Gastrocnemius medialis (tissue), 4 donors: Measurements from ENCODE around the gene TPRG1L. TPM values are rescaled to one million over a fixed set of nuclear protein-coding genes. Genes with fewer than 3 reads are reported as not detected.
A peak's percentile ranks its signal among the peaks of the same experiment; 100 is the strongest.

Experiments used
- ATAC-seq, 2 donors: fragments of 150-250 bp; one replicate each; pipeline ENCODE4 v1.9.1; 2016
- DNase-seq, 2 donors: peaks; one replicate each; pipeline ENCODE4 v3.0.0-alpha.2; 2019
- H3K27ac ChIP-seq, 4 donors: fragments of 200-600 bp; sonication (generic); 1 replicate in 1 of 4; 2 replicates in 3 of 4; pipeline ENCODE4 v1.5.1; 2016 to 2018; ENCODE audit warnings: mild to moderate bottlenecking in 2 of 4, moderate library complexity in 1 of 4
- H3K27me3 ChIP-seq, 3 donors: fragments of 200-600 bp; sonication (generic) in 2 of 3; 1 replicate in 1 of 3; 2 replicates in 2 of 3; pipeline versions ENCODE4 v1.5.1 to v1.6.0; 2016 to 2019; ENCODE audit warnings: mild to moderate bottlenecking in 1 of 3, moderate library complexity in 1 of 3
- H3K36me3 ChIP-seq, 2 donors: fragments of 200-600 bp; sonication (generic) in 1 of 2; one replicate each; pipeline ENCODE4 v1.5.1; 2017 to 2018
- H3K4me1 ChIP-seq, 2 donors: fragments of 200-600 bp; sonication (generic) in 1 of 2; one replicate each; pipeline ENCODE4 v1.5.1; 2016 to 2017; ENCODE audit warnings: mild to moderate bottlenecking in 2 of 2
- H3K4me3 ChIP-seq, 4 donors: fragments of 200-600 bp; sonication (generic) in 3 of 4; 1 replicate in 1 of 4; 2 replicates in 3 of 4; pipeline ENCODE4 v1.5.1; 2016 to 2019; ENCODE audit warnings: mild to moderate bottlenecking in 2 of 4
- H3K9me3 ChIP-seq, 3 donors: fragments of 200-600 bp; sonication (generic) in 2 of 3; 1 replicate in 1 of 3; 2 replicates in 2 of 3; pipeline ENCODE4 v1.5.1; 2016 to 2019
- POLR2A ChIP-seq, 2 donors: fragments of 450-650 bp; IDR thresholded peaks; one replicate each; pipeline ENCODE4 v1.6.1; 2017; ENCODE audit warnings: antibody characterized with exemption in 2 of 2, mild to moderate bottlenecking in 2 of 2, moderate library complexity in 2 of 2
- in situ Hi-C, 4 donors: fragments of 200-750 bp; cut with MboI; loops; one replicate each; pipeline versions ENCODE4 v1.15.0 to v1.8.0; 2017; ENCODE audit warnings: low sequenced_read_pairs in 4 of 4
- intact Hi-C: fragments of 100-400 bp; cut with DNase I; formaldehyde crosslinking; loops from one replicate; pipeline ENCODE4 v1.15.1; 2023; ENCODE audit warnings: low total_unique reads
- total RNA-seq, 4 donors: library from RNA; depleted of rRNA; stranded (reverse); fragments of >200 nt; gene quantifications; one replicate each; pipeline versions ENCODE4 v1.1.0 to v1.2.3, GENCODE V29; 2016
- TF ChIP-seq, protein P1 (sequence below), 5 experiments: fragments of 450-650 bp in 3 of 5; fragments of 200-600 bp in 2 of 5; sonication (generic) in 2 of 5; IDR thresholded peaks in 4 of 5; conservative IDR thresholded peaks in 1 of 5; 1 replicate in 4 of 5; 2 replicates in 1 of 5; pipeline ENCODE4 v1.5.1; 2016 to 2019; ENCODE audit warnings: antibody characterized with exemption in 5 of 5, mild to moderate bottlenecking in 3 of 5, moderate library complexity in 3 of 5

The TPRG1L gene
- total RNA-seq, 4 donors from 2014 or later: 25.3 to 38.7 (median 30.0) TPM

DNA sequence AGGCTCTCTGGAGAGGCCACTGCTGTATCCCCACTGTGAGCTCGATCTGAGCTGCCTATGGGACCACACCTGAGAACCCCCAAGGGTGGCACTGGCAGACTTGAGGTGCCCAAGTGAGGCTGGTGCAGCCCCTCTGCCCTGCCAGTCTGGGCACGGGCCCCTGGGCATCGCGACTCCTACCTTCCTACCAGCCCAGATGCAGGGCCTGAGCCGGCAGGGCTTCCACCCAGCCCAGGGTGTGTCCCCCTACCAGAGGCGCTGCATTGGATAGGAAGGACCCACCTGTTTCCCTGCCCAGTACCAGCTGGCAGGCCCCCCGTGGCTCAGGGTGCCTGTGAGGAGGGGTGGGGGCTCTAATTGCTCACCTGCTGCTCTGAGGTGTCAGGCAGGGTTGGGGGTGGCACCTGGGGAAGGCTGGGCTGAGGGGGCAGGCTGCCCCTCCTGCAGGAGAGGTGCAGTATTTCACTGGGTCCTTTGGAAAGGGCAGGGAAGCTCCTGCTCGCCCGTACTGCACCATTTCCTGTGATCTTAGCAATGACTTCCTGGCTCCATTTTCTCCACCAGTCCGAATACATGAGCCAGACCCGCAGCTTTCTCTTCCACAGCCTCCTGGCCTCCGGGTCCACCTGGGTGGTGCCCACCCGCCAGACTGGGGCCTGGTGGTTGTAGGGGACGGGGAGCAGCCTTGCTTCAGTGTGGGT is 39.3 kb downstream of the TPRG1L start:
- no peak overlapping the region for H3K4me3 ChIP-seq
- TF ChIP-seq, protein P1, sequence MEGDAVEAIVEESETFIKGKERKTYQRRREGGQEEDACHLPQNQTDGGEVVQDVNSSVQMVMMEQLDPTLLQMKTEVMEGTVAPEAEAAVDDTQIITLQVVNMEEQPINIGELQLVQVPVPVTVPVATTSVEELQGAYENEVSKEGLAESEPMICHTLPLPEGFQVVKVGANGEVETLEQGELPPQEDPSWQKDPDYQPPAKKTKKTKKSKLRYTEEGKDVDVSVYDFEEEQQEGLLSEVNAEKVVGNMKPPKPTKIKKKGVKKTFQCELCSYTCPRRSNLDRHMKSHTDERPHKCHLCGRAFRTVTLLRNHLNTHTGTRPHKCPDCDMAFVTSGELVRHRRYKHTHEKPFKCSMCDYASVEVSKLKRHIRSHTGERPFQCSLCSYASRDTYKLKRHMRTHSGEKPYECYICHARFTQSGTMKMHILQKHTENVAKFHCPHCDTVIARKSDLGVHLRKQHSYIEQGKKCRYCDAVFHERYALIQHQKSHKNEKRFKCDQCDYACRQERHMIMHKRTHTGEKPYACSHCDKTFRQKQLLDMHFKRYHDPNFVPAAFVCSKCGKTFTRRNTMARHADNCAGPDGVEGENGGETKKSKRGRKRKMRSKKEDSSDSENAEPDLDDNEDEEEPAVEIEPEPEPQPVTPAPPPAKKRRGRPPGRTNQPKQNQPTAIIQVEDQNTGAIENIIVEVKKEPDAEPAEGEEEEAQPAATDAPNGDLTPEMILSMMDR (IDR thresholded peaks at IDR 0.05 in 4 of 5, conservative IDR thresholded peaks at IDR 0.05 in 1 of 5): no peak
- no peak for TF ChIP-seq POLR2A (IDR thresholded peaks at IDR 0.05)
- ATAC-seq (no peak), DNase-seq (no peak)
- intact Hi-C loops: no loop called here
- H3K27me3 ChIP-seq: no peaks in the 10 kb centered on the region
- no peak overlapping the region for H3K27ac ChIP-seq
- peaks cover 7 to 8% of the 10 kb centered on the region in 2 donors for H3K4me1 ChIP-seq
- no peaks in the 10 kb centered on the region for H3K36me3 ChIP-seq
- no peaks in the 10 kb centered on the region for H3K9me3 ChIP-seq
- in situ Hi-C loops: no loop called here

DNA sequence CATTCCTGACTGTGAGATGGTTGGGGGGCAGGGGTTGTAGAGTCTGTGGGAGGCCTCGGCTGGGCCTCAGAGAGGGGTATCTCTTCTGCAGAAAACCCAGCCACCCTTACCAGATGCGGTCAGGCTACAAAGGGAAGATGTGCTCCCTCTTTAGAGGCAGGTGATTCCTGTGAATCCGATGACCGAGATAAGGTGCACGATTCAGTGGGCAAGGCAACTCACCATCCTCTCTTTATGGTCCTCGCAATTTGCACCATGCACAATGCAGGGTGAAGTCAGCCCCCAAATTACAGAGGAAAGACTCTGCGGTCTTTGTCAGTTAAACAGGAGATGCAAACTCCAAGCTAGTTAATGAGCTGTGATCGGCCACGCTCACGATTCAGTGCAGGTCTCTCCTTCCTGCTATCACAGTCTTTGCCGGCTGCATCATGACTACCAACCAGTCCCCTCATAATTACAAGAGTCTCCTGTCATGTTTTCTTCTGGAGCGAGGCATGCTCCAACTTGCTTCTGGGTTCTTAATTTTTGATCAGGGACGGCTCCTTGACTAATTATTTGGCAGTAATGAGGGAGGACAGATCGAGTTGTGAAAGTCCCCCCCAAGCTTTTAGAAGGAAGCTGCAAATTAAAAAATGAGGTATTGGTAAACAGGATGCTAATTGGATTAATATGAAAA is 40.0 kb downstream of the TPRG1L start:
- H3K27me3 ChIP-seq: no peaks in the 10 kb centered on the region
- no peaks in the 10 kb centered on the region for H3K9me3 ChIP-seq
- peaks cover 7 to 9% of the 10 kb centered on the region in 2 donors for H3K4me1 ChIP-seq
- intact Hi-C loops (loop anchor here (5.0 kb wide), 1 partner anchor 163 kb away; no protein-coding TSS in a partner anchor), in situ Hi-C loops (no loop called here)
- H3K36me3 ChIP-seq: no peaks in the 10 kb centered on the region
- no peak for TF ChIP-seq POLR2A (IDR thresholded peaks at IDR 0.05)
- TF ChIP-seq, protein P1 (IDR thresholded peaks at IDR 0.05 in 4 of 5, conservative IDR thresholded peaks at IDR 0.05 in 1 of 5): no peak
- DNase-seq (no peak), ATAC-seq (no peak)
- H3K4me3 ChIP-seq: no peak overlapping the region
- no peak overlapping the region for H3K27ac ChIP-seq

DNA sequence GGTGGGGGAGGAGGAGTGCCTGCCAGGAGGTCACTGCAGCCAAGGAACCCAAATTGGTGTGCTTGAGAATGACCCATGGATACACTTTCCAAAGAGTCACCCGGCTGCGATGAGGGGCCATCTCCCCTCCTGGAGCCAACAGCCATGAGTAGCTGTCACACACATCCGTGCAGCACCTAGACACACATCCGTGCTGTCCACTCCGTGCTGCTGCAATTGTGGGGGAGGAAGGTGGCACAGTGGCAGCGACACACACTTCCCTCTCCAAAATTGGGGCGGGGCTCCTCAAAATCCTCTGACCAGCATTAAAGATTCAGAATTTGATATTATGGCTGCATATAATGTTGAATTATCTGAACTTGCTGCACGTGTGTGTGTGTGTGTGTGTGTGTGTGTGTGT is 43.3 kb downstream of the TPRG1L start:
- H3K9me3 ChIP-seq: no peaks in the 10 kb centered on the region
- H3K27ac ChIP-seq: peak overlapping the region in 2 of 4 donors; percentile 62 to 72
- peaks cover 7 to 9% of the 10 kb centered on the region in 2 donors for H3K4me1 ChIP-seq
- intact Hi-C loops: loop anchor here (5.0 kb wide), 1 partner anchor 166 kb away; no protein-coding TSS in a partner anchor
- in situ Hi-C loops: no loop called here
- no peak for ATAC-seq
- H3K27me3 ChIP-seq: peaks cover 0 to 5% (median 0%) of the 10 kb centered on the region in 3 donors
- H3K4me3 ChIP-seq: no peak overlapping the region
- TF ChIP-seq, protein P1 (IDR thresholded peaks at IDR 0.05 in 4 of 5, conservative IDR thresholded peaks at IDR 0.05 in 1 of 5): no peak
- no peak for TF ChIP-seq POLR2A (IDR thresholded peaks at IDR 0.05)
- no peak for DNase-seq
- H3K36me3 ChIP-seq: no peaks in the 10 kb centered on the region

DNA sequence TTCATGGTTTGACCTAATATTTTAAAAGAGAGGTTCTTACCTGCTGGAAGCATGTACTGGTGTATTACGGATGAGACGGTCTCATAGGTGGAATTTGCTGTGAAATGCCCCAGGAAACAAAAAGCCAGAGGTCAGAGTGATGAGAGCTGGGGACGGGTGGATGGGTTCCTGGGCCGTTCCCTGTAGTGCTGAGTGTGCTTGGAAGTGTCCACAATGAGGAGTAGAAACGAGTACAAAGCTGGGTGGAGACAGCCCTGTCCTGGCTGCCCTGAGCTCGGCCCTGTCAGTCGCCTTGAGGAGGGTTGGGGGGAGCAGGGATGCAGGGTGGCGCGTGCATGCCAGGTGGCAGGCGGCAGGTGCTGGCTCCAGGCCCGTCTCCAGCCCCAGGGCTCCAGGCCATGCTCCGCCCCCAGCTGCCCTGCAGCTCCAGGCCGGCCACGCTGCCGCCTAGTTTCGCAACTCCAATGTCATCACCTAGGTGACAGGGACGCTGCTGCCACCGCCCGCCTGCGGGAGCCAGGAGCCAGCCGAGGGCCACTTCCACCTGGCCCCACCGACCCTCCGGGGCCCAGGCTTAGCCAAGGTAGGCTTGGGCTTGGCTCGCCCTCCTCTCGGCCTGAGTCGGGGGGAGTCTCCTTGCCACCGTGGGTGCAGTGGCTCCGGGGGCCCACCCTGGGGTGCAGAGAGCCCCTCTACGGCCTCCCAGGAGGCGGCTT is 43.9 kb downstream of the TPRG1L start:
- in situ Hi-C loops: no loop called here
- TF ChIP-seq POLR2A (IDR thresholded peaks at IDR 0.05): no peak
- TF ChIP-seq, protein P1 (IDR thresholded peaks at IDR 0.05 in 4 of 5, conservative IDR thresholded peaks at IDR 0.05 in 1 of 5): no peak

More for the DNA sequence above, 43.9 kb downstream of the TPRG1L start:
- Histone ChIP-seq H3K27ac (peak overlapping the region; percentile 38 to 72 (median 50)), H3K27me3 (peaks cover 0 to 5% (median 0%) of the 10 kb centered on the region in 3 donors), H3K4me1 (peaks cover 7 to 9% of the 10 kb centered on the region in 2 donors), H3K4me3 (no peak overlapping the region), H3K36me3 (no peaks in the 10 kb centered on the region), H3K9me3 (no peaks in the 10 kb centered on the region)
- DNase-seq (peak; percentile 83 to 88), ATAC-seq (peak; percentile 91 to 92)
- intact Hi-C loops: loop anchor here (5.0 kb wide), 1 partner anchor 166 kb away; no protein-coding TSS in a partner anchor
